H54 (cell line): ENCODE measurements around the gene PRKG1.
"Not testable (repeated sequence)": the region's sequence is repeated elsewhere in the genome, so short reads cannot be mapped to it uniquely, and the experiment has no call there.

Experiments
- DNase-seq: peaks from one replicate; pipeline ENCODE4 v3.0.0; 2011; ENCODE audit warnings: low spot score, mixed read lengths; ENCODE audit not compliant: insufficient read length
- FAIRE-seq: peaks from 3 replicates; lab custom pipeline; 2011; peaks lifted over from hg19 to GRCh38; lab: Jason Lieb, UNC
- POLR2A ChIP-seq: IDR thresholded peaks from 2 replicates; pipeline ENCODE4 v1.6.1; 2011; ENCODE audit warnings: low read depth, mild to moderate bottlenecking, low read length

Gene PRKG1

GRCh38 chr10:51156926-51157325 lies 82.6 kb downstream of the PRKG1 start:
- TF ChIP-seq POLR2A: no peak
- no peak for DNase-seq
- peak; percentile 45 for FAIRE-seq

- TF ChIP-seq POLR2A: no peak
- no peak for FAIRE-seq
- DNase-seq: no peak
These were observed 84.5 kb downstream of the PRKG1 start for GRCh38 chr10:51158832-51159231.

GRCh38 chr10:51159841-51160240 lies 85.6 kb downstream of the PRKG1 start:
- DNase-seq (no peak), FAIRE-seq (no peak)
- no peak for TF ChIP-seq POLR2A

GRCh38 chr10:51162002-51162401 lies 87.7 kb downstream of the PRKG1 start:
- TF ChIP-seq POLR2A: no peak
- FAIRE-seq (no peak), DNase-seq (no peak)

- not testable (repeated sequence) for FAIRE-seq, DNase-seq
These were observed 89.2 kb downstream of the PRKG1 start for GRCh38 chr10:51163380-51164049.

- no peak for TF ChIP-seq POLR2A
- no peak for DNase-seq
- no peak for FAIRE-seq
These were observed 94.0 kb downstream of the PRKG1 start for GRCh38 chr10:51168086-51168815.

GRCh38 chr10:51169111-51169510 lies 94.8 kb downstream of the PRKG1 start:
- no peak for TF ChIP-seq POLR2A
- no peak for DNase-seq
- no peak for FAIRE-seq

- FAIRE-seq: no peak
- no peak for DNase-seq
These were observed 96.4 kb downstream of the PRKG1 start for GRCh38 chr10:51170518-51171245.

GRCh38 chr10:51171946-51172345 lies 97.7 kb downstream of the PRKG1 start:
- FAIRE-seq: no peak
- DNase-seq: no peak
- no peak for TF ChIP-seq POLR2A

More at GRCh38 chr10:51170518-51171245, 96.4 kb downstream of the PRKG1 start:
- TF ChIP-seq POLR2A: no peak

GRCh38 chr10:51176976-51177695 lies 102.8 kb downstream of the PRKG1 start:
- FAIRE-seq (no peak), DNase-seq (no peak)
- TF ChIP-seq POLR2A: no peak

GRCh38 chr10:51178634-51179033 lies 104.3 kb downstream of the PRKG1 start:
- no peak for DNase-seq
- TF ChIP-seq POLR2A: no peak
- FAIRE-seq: no peak

GRCh38 chr10:51180141-51180540 lies 105.9 kb downstream of the PRKG1 start:
- TF ChIP-seq POLR2A: no peak
- no peak for DNase-seq
- no peak for FAIRE-seq

- no peak for FAIRE-seq
- no peak for TF ChIP-seq POLR2A
- no peak for DNase-seq
These were observed 109.5 kb downstream of the PRKG1 start for GRCh38 chr10:51183783-51184182.

- FAIRE-seq (no peak), DNase-seq (no peak)
- TF ChIP-seq POLR2A: no peak
These were observed 112.1 kb downstream of the PRKG1 start for GRCh38 chr10:51186361-51186760.
